Gastroesophageal sphincter (tissue), 3 donors: ENCODE measurements around the gene NAA80.

ENCODE experiments used
- EP300 ChIP-seq: sonication (generic); formaldehyde crosslinking; IDR thresholded peaks from one replicate; pipeline ENCODE4 v1.6.1; 2017; ENCODE audit warnings: antibody characterized with exemption, mild to moderate bottlenecking
- POLR2A ChIP-seq, 2 donors: fragments of 450-650 bp; IDR thresholded peaks; one replicate each; pipeline ENCODE4 v1.6.1; 2017; ENCODE audit warnings: antibody characterized with exemption in 2 of 2, mild to moderate bottlenecking in 2 of 2, moderate library complexity in 1 of 2
- POLR2AphosphoS5 ChIP-seq: sonication (generic); formaldehyde crosslinking; IDR thresholded peaks from one replicate; pipeline ENCODE4 v1.6.1; 2017; ENCODE audit warnings: antibody characterized with exemption
- TF ChIP-seq, protein P1 (sequence below), 4 experiments: fragments of 200-600 bp in 2 of 4; fragments of 450-650 bp in 2 of 4; sonication (generic) in 1 of 4; IDR thresholded peaks; one replicate each; pipeline ENCODE4 v1.5.1; 2017 to 2019; ENCODE audit warnings: antibody characterized with exemption in 4 of 4, mild to moderate bottlenecking in 2 of 4, moderate library complexity in 2 of 4

DNA sequence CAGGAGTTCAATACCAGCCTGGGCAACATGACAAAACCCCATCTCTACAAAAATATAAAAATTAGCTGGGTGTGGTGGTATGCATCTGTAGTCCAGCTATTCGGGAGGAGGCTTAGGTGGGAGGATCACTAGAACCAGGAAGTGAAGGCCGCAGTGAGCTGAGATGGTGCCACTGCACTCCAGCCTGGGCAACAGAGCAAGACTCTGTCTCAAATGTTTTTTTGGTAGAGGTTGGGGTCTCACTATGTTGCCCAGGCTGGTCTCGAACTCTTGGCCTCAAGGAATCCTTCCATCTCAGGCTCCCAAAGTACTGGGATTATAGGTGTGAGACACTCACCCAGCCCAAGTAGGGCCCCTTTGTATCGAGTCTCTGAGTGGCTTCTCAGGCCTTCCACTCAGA, 5.1 kb downstream of the NAA80 start:
- TF ChIP-seq, protein P1, sequence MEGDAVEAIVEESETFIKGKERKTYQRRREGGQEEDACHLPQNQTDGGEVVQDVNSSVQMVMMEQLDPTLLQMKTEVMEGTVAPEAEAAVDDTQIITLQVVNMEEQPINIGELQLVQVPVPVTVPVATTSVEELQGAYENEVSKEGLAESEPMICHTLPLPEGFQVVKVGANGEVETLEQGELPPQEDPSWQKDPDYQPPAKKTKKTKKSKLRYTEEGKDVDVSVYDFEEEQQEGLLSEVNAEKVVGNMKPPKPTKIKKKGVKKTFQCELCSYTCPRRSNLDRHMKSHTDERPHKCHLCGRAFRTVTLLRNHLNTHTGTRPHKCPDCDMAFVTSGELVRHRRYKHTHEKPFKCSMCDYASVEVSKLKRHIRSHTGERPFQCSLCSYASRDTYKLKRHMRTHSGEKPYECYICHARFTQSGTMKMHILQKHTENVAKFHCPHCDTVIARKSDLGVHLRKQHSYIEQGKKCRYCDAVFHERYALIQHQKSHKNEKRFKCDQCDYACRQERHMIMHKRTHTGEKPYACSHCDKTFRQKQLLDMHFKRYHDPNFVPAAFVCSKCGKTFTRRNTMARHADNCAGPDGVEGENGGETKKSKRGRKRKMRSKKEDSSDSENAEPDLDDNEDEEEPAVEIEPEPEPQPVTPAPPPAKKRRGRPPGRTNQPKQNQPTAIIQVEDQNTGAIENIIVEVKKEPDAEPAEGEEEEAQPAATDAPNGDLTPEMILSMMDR (IDR thresholded peaks at IDR 0.05): no peak
- TF ChIP-seq POLR2A (IDR thresholded peaks at IDR 0.05) (no peak), EP300 (no peak), POLR2AphosphoS5 (no peak)
